HCT116 (cell line): ENCODE measurements around the gene BDH2. TPM values are rescaled to one million over a fixed set of nuclear protein-coding genes. Genes with fewer than 3 reads are reported as not detected.

Experiments
- ATAC-seq: fragments of 200-7000 bp; cut with Tn5 transposase; 2 replicates; pipeline ENCODE4 v1.9.1; 2020; ENCODE audit warnings: mild to moderate bottlenecking, moderate library complexity
- BruUV-seq: library from RNA; stranded (reverse); fragments of 400-500 nt; replicated peaks from 2 replicates; lab custom pipeline; 2021; lab: Mats Ljungman, UMichigan
- CTCF ChIA-PET: fragments of 300-600 bp; sonication (Branson Sonifier 250); formaldehyde crosslinking; loops from one replicate; lab custom pipeline; 2021; ENCODE audit warnings: antibody characterized with exemption; lab: Charles Lee
- POLR2A ChIA-PET: fragments of 300-600, 350-600 bp; sonication (Branson Sonifier 250); formaldehyde crosslinking; loops from one replicate; lab custom pipeline; 2021; ENCODE audit warnings: antibody characterized with exemption; lab: Charles Lee
- RAD21 ChIA-PET, 2 experiments: fragments of 300-600 bp; sonication (Branson Sonifier 250); formaldehyde crosslinking; loops; one replicate each; lab custom pipeline; 2023; ENCODE audit warnings: low total read pairs in 2 of 2; ENCODE audit not compliant: uncharacterized antibody in 2 of 2, unreplicated experiment in 2 of 2, low non-redundant PET in 1 of 2; lab: Charles Lee
- DNase-seq: peaks from one replicate; pipeline ENCODE4 v3.0.0-alpha.2; 2010; ENCODE audit warnings: low read depth, low spot score
- H2AFZ ChIP-seq: fragments of 200-600 bp; shearing (Covaris generic), sonication (generic); 2 replicates; pipeline ENCODE4 v1.6.1; 2017; ENCODE audit warnings: low read depth, mixed run types, mixed read lengths, antibody characterized with exemption, low read length; ENCODE audit not compliant: poor library complexity, severe bottlenecking
- H3K27ac ChIP-seq: 2 replicates; pipeline ENCODE4 v1.5.1; 2012; ENCODE audit warnings: low read depth, low read length
- H3K27me3 ChIP-seq: fragments of 200-600 bp; sonication (generic); 2 replicates; pipeline ENCODE4 v1.6.1; 2016; ENCODE audit warnings: mixed run types, low read length, mixed read lengths; ENCODE audit not compliant: insufficient read depth
- H3K36me3 ChIP-seq, 2 experiments: fragments of 200-500 bp in 1 of 2; fragments of 200-600 bp in 1 of 2; sonication (Bioruptor generic) in 1 of 2; sonication (generic) in 1 of 2; 2 replicates each; pipeline versions ENCODE4 v1.5.1 to v1.6.1; 2014 to 2016; ENCODE audit warnings: low read length in 2 of 2, inconsistent platforms in 1 of 2, mixed read lengths in 1 of 2, mixed run types in 1 of 2; ENCODE audit not compliant: insufficient read depth in 2 of 2, control insufficient read depth in 1 of 2
- H3K4me1 ChIP-seq, 2 experiments: fragments of 200-600 bp in 1 of 2; sonication (generic) in 1 of 2; 2 replicates each; pipeline versions ENCODE4 v1.5.1 to v1.6.1; 2012 to 2017; ENCODE audit warnings: low read length in 2 of 2, inconsistent platforms in 1 of 2, mild to moderate bottlenecking in 1 of 2, mixed read lengths in 1 of 2, mixed run types in 1 of 2, moderate library complexity in 1 of 2; ENCODE audit not compliant: insufficient read depth in 2 of 2, control insufficient read depth in 1 of 2
- H3K4me2 ChIP-seq: fragments of 200-600 bp; sonication (generic); 2 replicates; pipeline ENCODE4 v1.6.1; 2017; ENCODE audit warnings: mixed run types, low read length, mixed read lengths
- H3K4me3 ChIP-seq, 2 experiments: fragments of 200-600 bp in 1 of 2; sonication (generic) in 1 of 2; replicated peaks in 1 of 2; 2 replicates each; pipeline ENCODE4 v1.5.1; 2011 to 2016; ENCODE audit warnings: low read length in 2 of 2, control low read depth in 1 of 2, low read depth in 1 of 2, mild to moderate bottlenecking in 1 of 2, mixed read lengths in 1 of 2, mixed run types in 1 of 2
- H3K79me2 ChIP-seq: fragments of 200-600 bp; sonication (generic); 2 replicates; pipeline ENCODE4 v1.6.1; 2017; ENCODE audit warnings: mild to moderate bottlenecking, mixed run types, low read length, moderate library complexity, mixed read lengths; ENCODE audit not compliant: insufficient read depth
- H3K9ac ChIP-seq: fragments of 200-600 bp; sonication (generic); 2 replicates; pipeline ENCODE4 v1.6.1; 2016; ENCODE audit warnings: low read length, mixed read lengths
- H3K9me2 ChIP-seq: fragments of 200-600 bp; sonication (generic), shearing (Covaris generic); 2 replicates; pipeline ENCODE4 v1.6.1; 2017; ENCODE audit warnings: mixed run types, mild to moderate bottlenecking, moderate library complexity; ENCODE audit not compliant: insufficient read depth
- H3K9me3 ChIP-seq, 2 experiments: fragments of 200-500 bp in 1 of 2; fragments of 200-600 bp in 1 of 2; sonication (Bioruptor generic) in 1 of 2; sonication (generic) in 1 of 2; 2 replicates each; pipeline ENCODE4 v1.6.1; 2014 to 2017; ENCODE audit warnings: low read length in 2 of 2, mixed read lengths in 2 of 2, inconsistent platforms in 1 of 2, low read depth in 1 of 2, mild to moderate bottlenecking in 1 of 2, mixed run types in 1 of 2, moderate library complexity in 1 of 2; ENCODE audit not compliant: control insufficient read depth in 1 of 2, insufficient read depth in 1 of 2
- H4K20me1 ChIP-seq: fragments of 200-600 bp; sonication (generic), shearing (Covaris generic); 2 replicates; pipeline ENCODE4 v1.6.1; 2017; ENCODE audit warnings: mixed run types, mild to moderate bottlenecking, moderate library complexity; ENCODE audit not compliant: insufficient read depth
- CBX3 ChIP-seq: IDR thresholded peaks from 2 replicates; pipeline ENCODE4 v1.6.1; 2012; ENCODE audit warnings: low read depth
- CEBPB ChIP-seq: IDR thresholded peaks from 2 replicates; pipeline ENCODE4 v1.6.1; 2012; ENCODE audit warnings: low read depth
- ELF1 ChIP-seq: IDR thresholded peaks from 2 replicates; pipeline ENCODE4 v1.6.1; 2012; ENCODE audit warnings: low read depth, borderline replicate concordance
- JUND ChIP-seq: IDR thresholded peaks from 2 replicates; pipeline ENCODE4 v1.6.1; 2012
- POLR2A ChIP-seq: IDR thresholded peaks from 2 replicates; pipeline ENCODE4 v1.7.0; 2011; ENCODE audit warnings: borderline replicate concordance; ENCODE audit not compliant: insufficient read depth, insufficient read length; ENCODE audit errors: extremely low read depth
- POLR2AphosphoS5 ChIP-seq: IDR thresholded peaks from 2 replicates; pipeline ENCODE4 v1.6.1; 2011; ENCODE audit warnings: mild to moderate bottlenecking, low read depth, low read length, moderate library complexity
- RAD21 ChIP-seq: IDR thresholded peaks from 2 replicates; pipeline ENCODE4 v1.6.1; 2012; ENCODE audit warnings: low read depth, mild to moderate bottlenecking
- SIN3A ChIP-seq: IDR thresholded peaks from 2 replicates; pipeline ENCODE4 v1.6.1; 2012; ENCODE audit warnings: low read depth
- SP1 ChIP-seq: IDR thresholded peaks from 2 replicates; pipeline ENCODE4 v1.6.1; 2012; ENCODE audit warnings: low read depth
- SRF ChIP-seq: IDR thresholded peaks from 2 replicates; pipeline ENCODE4 v1.6.1; 2012; ENCODE audit warnings: low read depth
- TCF7L2 ChIP-seq: IDR thresholded peaks from 2 replicates; pipeline ENCODE4 v1.7.0; 2011; ENCODE audit warnings: borderline replicate concordance, inconsistent platforms; ENCODE audit not compliant: insufficient read depth, insufficient read length; ENCODE audit errors: extremely low read depth
- YY1 ChIP-seq: IDR thresholded peaks from 2 replicates; pipeline ENCODE4 v1.6.1; 2011; ENCODE audit warnings: low read length, low read depth, moderate library complexity, mild to moderate bottlenecking; ENCODE audit not compliant: insufficient replicate concordance; ENCODE audit errors: extremely low read depth
- ZFX ChIP-seq: fragments of 450-650 bp; IDR thresholded peaks from 2 replicates; pipeline ENCODE4 v1.6.1; 2017
- ZNF274 ChIP-seq: fragments of 200-500 bp; sonication (Bioruptor generic); IDR thresholded peaks from 2 replicates; pipeline ENCODE4 v1.6.1; 2014; ENCODE audit warnings: mild to moderate bottlenecking, low read depth, low read length, inconsistent platforms
- intact Hi-C: fragments of 100-400 bp; cut with micrococcal nuclease; formaldehyde crosslinking; loops from 2 replicates; pipeline ENCODE4 v1.10.0; 2022
- total RNA-seq: library from RNA; stranded (reverse); gene quantifications from one replicate; pipeline ENCODE4 v1.2.1, GENCODE V29; 2021; ENCODE audit not compliant: unreplicated experiment
- TF ChIP-seq, protein P1 (sequence below): IDR thresholded peaks from 2 replicates; pipeline ENCODE4 v1.6.1; 2012
- TF ChIP-seq, protein P2 (sequence below): IDR thresholded peaks from 2 replicates; pipeline ENCODE4 v1.6.1; 2012
- TF ChIP-seq, protein P3 (sequence below), 3 experiments: fragments of 200-600 bp in 1 of 3; sonication (generic) in 1 of 3; IDR thresholded peaks in 2 of 3; conservative IDR thresholded peaks in 1 of 3; 2 replicates each; pipeline ENCODE4 v1.5.1; 2012 to 2017; ENCODE audit warnings: low read depth in 2 of 3, low read length in 2 of 3, antibody characterized with exemption in 1 of 3, borderline replicate concordance in 1 of 3, control low read depth in 1 of 3, mild to moderate bottlenecking in 1 of 3, mixed read lengths in 1 of 3, mixed run types in 1 of 3, moderate library complexity in 1 of 3; ENCODE audit not compliant: insufficient read depth in 1 of 3

The BDH2 gene
- total RNA-seq, 1 experiment from 2014 or later, result 5.0 TPM

DNA sequence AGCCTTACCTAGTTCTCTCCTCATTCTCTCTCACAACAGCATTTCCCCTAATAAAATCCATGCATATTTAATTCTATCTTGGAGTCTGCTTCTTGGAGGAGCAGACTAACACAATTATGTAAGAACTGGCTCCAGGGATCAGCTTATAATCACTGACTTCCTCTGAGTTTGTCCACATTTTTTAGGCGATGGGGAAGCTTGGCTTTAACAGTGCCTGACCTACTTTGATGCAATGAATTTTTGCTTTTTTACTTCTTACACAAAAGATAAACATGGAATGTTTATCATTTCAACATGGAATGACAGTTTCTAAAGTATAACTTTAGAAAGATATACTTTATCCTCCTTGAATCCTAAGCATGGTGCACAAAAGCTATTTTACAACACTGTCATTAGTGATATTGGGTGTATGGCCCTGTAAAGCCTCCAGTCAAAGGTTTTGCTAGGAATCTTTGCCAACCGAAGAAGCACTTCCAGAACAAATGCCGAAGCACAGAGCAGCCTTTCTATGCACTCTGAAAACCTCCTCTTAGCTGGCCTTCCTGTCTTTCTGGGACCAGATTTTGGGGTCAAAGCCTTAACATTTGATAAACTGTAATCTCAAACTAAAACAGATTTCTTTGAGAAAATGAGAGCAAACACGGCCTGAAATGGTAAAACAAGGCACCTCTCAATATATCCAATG lies 736 bp downstream of the BDH2 start (continued):
- TF ChIP-seq TCF7L2 (no peak), ZFX (no peak), SIN3A (no peak), JUND (no peak), POLR2A (no peak), CBX3 (no peak), YY1 (no peak), POLR2AphosphoS5 (no peak), ZNF274 (no peak)
- TF ChIP-seq, protein P1, sequence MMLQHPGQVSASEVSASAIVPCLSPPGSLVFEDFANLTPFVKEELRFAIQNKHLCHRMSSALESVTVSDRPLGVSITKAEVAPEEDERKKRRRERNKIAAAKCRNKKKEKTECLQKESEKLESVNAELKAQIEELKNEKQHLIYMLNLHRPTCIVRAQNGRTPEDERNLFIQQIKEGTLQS, result no peak
- TF ChIP-seq, protein P2, sequence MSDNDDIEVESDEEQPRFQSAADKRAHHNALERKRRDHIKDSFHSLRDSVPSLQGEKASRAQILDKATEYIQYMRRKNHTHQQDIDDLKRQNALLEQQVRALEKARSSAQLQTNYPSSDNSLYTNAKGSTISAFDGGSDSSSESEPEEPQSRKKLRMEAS, result no peak

DNA sequence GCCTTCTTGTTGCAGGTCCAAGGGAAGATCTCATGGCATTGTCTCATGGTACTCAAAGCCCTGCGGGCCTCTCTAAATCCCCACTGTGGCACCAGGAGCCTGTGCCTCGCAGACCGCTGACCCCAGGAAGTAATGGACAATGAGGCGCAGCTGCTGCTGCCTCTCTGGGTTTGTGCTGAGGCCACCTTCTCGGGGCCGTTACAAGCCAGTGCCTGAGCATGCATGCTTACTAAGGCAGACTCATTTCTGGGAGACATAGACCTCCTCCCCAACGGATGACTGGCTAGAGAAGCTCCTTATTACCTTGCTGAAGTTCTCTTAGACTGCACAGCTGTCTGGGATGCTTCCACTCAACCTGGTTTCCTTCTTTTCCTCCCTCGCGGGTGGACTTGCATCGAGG lies 1.3 kb downstream of the BDH2 start:
- TF ChIP-seq, protein P1, result no peak
- no peak for TF ChIP-seq YY1
- no peak for TF ChIP-seq SRF
- no peak for TF ChIP-seq TCF7L2
- TF ChIP-seq, protein P2, result no peak
- no peak for TF ChIP-seq SIN3A
- TF ChIP-seq CEBPB, result no peak
- TF ChIP-seq ZFX, result no peak
- no peak for TF ChIP-seq ELF1
- TF ChIP-seq, protein P3, sequence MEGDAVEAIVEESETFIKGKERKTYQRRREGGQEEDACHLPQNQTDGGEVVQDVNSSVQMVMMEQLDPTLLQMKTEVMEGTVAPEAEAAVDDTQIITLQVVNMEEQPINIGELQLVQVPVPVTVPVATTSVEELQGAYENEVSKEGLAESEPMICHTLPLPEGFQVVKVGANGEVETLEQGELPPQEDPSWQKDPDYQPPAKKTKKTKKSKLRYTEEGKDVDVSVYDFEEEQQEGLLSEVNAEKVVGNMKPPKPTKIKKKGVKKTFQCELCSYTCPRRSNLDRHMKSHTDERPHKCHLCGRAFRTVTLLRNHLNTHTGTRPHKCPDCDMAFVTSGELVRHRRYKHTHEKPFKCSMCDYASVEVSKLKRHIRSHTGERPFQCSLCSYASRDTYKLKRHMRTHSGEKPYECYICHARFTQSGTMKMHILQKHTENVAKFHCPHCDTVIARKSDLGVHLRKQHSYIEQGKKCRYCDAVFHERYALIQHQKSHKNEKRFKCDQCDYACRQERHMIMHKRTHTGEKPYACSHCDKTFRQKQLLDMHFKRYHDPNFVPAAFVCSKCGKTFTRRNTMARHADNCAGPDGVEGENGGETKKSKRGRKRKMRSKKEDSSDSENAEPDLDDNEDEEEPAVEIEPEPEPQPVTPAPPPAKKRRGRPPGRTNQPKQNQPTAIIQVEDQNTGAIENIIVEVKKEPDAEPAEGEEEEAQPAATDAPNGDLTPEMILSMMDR (IDR thresholded peaks at IDR 0.05 in 2 of 3, conservative IDR thresholded peaks at IDR 0.05 in 1 of 3; ENCODE audit: borderline replicate concordance in 1 of 3, insufficient read depth in 1 of 3, low read depth in 2 of 3, low read length in 2 of 3), result no peak
- no peak for TF ChIP-seq ZNF274
- no peak for TF ChIP-seq POLR2AphosphoS5
- no peak for TF ChIP-seq SP1
- TF ChIP-seq CBX3, result no peak
- no peak for TF ChIP-seq RAD21
- no peak for TF ChIP-seq JUND
- TF ChIP-seq, all 23 proteins: peak for 0
- Histone ChIP-seq H3K9me3 (no peaks in the 10 kb centered on the region), H3K27ac (no peak overlapping the region), H3K36me3 (no peaks in the 10 kb centered on the region), H3K27me3 (no peaks in the 10 kb centered on the region), H3K4me1 (peaks cover 0 to 10% of the 10 kb centered on the region in 2 experiments; a peak in 2 of 4 replicates), H3K9ac (no peak overlapping the region), H2AFZ (no peak overlapping the region), H3K4me3 (no peak overlapping the region), H4K20me1 (no peaks in the 10 kb centered on the region), H3K9me2 (no peaks in the 10 kb centered on the region), H3K79me2 (no peaks in the 10 kb centered on the region), H3K4me2 (no peak overlapping the region)
- DNase-seq, result no peak
- RAD21 ChIA-PET, result no interaction called here
- CTCF ChIA-PET, result no interaction called here
- no TSS peak for BruUV-seq
- no peak for ATAC-seq
- intact Hi-C loops, result loop anchor here (5.0 to 10.0 kb wide), 2 partner anchors 274 to 751 kb away; partner anchors contain the start of genes SLC39A8 and UBE2D3
- POLR2A ChIA-PET, result no interaction called here
